Esophagus muscularis mucosa (tissue), 4 donors: ENCODE measurements around the gene SH2D5. TPM values are rescaled to one million over a fixed set of nuclear protein-coding genes. Genes with fewer than 3 reads are reported as not detected.

ENCODE experiments used
- DNase-seq: peaks from one replicate; pipeline ENCODE4 v3.0.0-alpha.2; 2017; ENCODE audit errors: extremely low spot score
- H3K27ac ChIP-seq, 4 donors: fragments of 200-600 bp; sonication (generic); replicated peaks in 1 of 4; 1 replicate in 3 of 4; 2 replicates in 1 of 4; pipeline ENCODE4 v1.5.1; 2016 to 2019; ENCODE audit warnings: mild to moderate bottlenecking in 1 of 4
- H3K27me3 ChIP-seq, 4 donors: fragments of 200-600 bp; sonication (generic); one replicate each; pipeline versions ENCODE4 v1.5.1 to v1.6.0; 2016 to 2019
- H3K36me3 ChIP-seq, 4 donors: fragments of 200-600 bp; sonication (generic); one replicate each; pipeline ENCODE4 v1.5.1; 2016 to 2019
- H3K4me1 ChIP-seq, 4 donors: fragments of 200-600 bp; sonication (generic); one replicate each; pipeline ENCODE4 v1.5.1; 2016 to 2019
- H3K4me3 ChIP-seq, 4 donors: fragments of 200-600 bp; sonication (generic); 1 replicate in 2 of 4; 2 replicates in 2 of 4; pipeline ENCODE4 v1.5.1; 2016 to 2019; ENCODE audit warnings: mild to moderate bottlenecking in 4 of 4, moderate library complexity in 1 of 4
- H3K9me3 ChIP-seq, 4 donors: fragments of 200-600 bp; sonication (generic); 1 replicate in 3 of 4; 2 replicates in 1 of 4; pipeline ENCODE4 v1.5.1; 2016 to 2019
- EP300 ChIP-seq: sonication (generic); formaldehyde crosslinking; IDR thresholded peaks from one replicate; pipeline ENCODE4 v1.6.1; 2017; ENCODE audit warnings: antibody characterized with exemption
- POLR2A ChIP-seq: fragments of 450-650 bp; IDR thresholded peaks from one replicate; pipeline ENCODE4 v1.6.1; 2017; ENCODE audit warnings: antibody characterized with exemption, moderate library complexity, mild to moderate bottlenecking, low read depth
- POLR2AphosphoS5 ChIP-seq, 2 donors: sonication (generic); formaldehyde crosslinking; IDR thresholded peaks; one replicate each; pipeline ENCODE4 v1.6.1; 2017; ENCODE audit warnings: antibody characterized with exemption in 2 of 2
- WGBS: methylation state at CpG from one replicate; pipeline ENCODE4 v1.1.5; 2018; 5-methylcytosine and 5-hydroxymethylcytosine counted together
- intact Hi-C: fragments of 100-400 bp; cut with DNase I; formaldehyde crosslinking; loops from one replicate; pipeline ENCODE4 v1.15.1; 2023
- total RNA-seq, 4 donors: library from RNA; depleted of rRNA; stranded (reverse); fragments of >200 nt; gene quantifications; one replicate each; pipeline versions ENCODE4 v1.1.0 to v1.2.1, GENCODE V29; 2016
- TF ChIP-seq, protein P1 (sequence below), 3 experiments: fragments of 200-600 bp in 2 of 3; fragments of 450-650 bp in 1 of 3; sonication (generic) in 2 of 3; IDR thresholded peaks; one replicate each; pipeline ENCODE4 v1.5.1; 2017 to 2019; ENCODE audit warnings: antibody characterized with exemption in 3 of 3, mild to moderate bottlenecking in 2 of 3, moderate library complexity in 1 of 3

Gene SH2D5
- total RNA-seq, 4 donors from 2014 or later, result 0.42 to 7.2 (median 1.7) TPM

DNA sequence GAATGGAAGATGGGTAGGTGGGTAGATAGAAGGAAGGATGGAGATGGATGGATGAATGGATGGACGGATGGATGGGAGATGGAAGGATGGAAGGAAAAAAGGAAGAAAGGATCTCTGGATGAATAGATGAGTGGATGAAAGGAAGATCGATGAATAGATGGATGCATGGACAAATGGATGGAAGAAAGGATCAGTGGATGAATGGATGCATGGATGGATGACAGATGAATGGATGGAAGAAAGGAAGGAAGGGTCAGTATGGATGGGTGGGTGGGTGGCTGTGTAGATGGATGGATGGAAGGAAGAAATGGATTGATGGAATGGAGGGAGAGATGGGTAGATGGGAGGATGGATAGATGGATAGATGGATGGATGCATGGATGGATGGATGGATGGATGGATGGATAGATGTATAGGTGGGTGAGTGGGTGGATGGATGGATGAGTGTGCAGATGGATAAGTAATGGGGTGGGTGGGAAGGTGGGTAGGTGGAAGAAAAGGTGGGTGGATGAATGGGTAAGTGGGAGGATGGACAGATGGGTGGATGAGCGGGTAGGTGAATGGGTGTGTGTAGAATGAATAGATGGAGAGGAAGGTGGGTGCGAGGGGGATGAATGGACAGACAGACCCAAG is 29.3 kb downstream of the SH2D5 start:
- no peaks in the 10 kb centered on the region for H3K36me3 ChIP-seq
- no peak overlapping the region for H3K4me3 ChIP-seq
- intact Hi-C loops, result no loop called here
- no peaks in the 10 kb centered on the region for H3K9me3 ChIP-seq
- no peak overlapping the region for H3K27ac ChIP-seq
- DNase-seq, result no peak
- H3K4me1 ChIP-seq, result peaks cover 0 to 10% (median 7%) of the 10 kb centered on the region in 4 donors
- TF ChIP-seq POLR2AphosphoS5 (IDR thresholded peaks at IDR 0.05) (no peak), EP300 (no peak), POLR2A (no peak)
- TF ChIP-seq, protein P1, sequence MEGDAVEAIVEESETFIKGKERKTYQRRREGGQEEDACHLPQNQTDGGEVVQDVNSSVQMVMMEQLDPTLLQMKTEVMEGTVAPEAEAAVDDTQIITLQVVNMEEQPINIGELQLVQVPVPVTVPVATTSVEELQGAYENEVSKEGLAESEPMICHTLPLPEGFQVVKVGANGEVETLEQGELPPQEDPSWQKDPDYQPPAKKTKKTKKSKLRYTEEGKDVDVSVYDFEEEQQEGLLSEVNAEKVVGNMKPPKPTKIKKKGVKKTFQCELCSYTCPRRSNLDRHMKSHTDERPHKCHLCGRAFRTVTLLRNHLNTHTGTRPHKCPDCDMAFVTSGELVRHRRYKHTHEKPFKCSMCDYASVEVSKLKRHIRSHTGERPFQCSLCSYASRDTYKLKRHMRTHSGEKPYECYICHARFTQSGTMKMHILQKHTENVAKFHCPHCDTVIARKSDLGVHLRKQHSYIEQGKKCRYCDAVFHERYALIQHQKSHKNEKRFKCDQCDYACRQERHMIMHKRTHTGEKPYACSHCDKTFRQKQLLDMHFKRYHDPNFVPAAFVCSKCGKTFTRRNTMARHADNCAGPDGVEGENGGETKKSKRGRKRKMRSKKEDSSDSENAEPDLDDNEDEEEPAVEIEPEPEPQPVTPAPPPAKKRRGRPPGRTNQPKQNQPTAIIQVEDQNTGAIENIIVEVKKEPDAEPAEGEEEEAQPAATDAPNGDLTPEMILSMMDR (IDR thresholded peaks at IDR 0.05), result no peak
- no peaks in the 10 kb centered on the region for H3K27me3 ChIP-seq
- WGBS, result 89% methylated on average over 4 of the region's 4 CpGs

DNA sequence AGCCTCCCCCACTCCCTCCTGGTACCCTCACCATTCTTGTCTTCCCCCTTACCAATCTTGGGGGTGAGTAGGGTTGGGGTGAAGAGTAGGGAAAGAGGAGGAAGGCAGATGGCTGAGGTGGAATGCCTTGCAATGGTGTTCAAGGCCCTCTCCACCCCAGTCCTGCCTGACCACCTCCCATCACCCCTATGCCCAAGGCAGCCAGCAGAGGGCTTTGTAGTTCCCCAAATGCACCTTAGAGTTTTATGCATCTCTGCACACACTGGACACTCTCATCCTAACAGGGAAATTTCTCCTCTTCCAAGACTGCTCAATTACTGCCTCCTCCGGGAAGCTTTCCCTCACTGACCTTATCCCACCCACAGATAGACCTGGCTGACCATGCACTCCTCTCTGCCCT is 30.1 kb downstream of the SH2D5 start:
- no peaks in the 10 kb centered on the region for H3K36me3 ChIP-seq
- peaks cover 2 to 18% (median 15%) of the 10 kb centered on the region in 4 donors for H3K4me1 ChIP-seq
- no peaks in the 10 kb centered on the region for H3K27me3 ChIP-seq
- no peak for DNase-seq
- intact Hi-C loops, result no loop called here
- no peak overlapping the region for H3K27ac ChIP-seq
- no peak overlapping the region for H3K4me3 ChIP-seq
- TF ChIP-seq EP300 (no peak), POLR2AphosphoS5 (IDR thresholded peaks at IDR 0.05) (no peak), POLR2A (no peak)
- TF ChIP-seq, protein P1 (IDR thresholded peaks at IDR 0.05), result no peak
- H3K9me3 ChIP-seq, result no peaks in the 10 kb centered on the region
- WGBS, result 92% methylated on average over 1 of the region's 1 CpG

GRCh38 chr1:20701847-20702246 is 30.7 kb downstream of the SH2D5 start:
- Histone ChIP-seq H3K4me3 (no peak overlapping the region), H3K9me3 (no peaks in the 10 kb centered on the region), H3K4me1 (peaks cover 7 to 24% (median 21%) of the 10 kb centered on the region in 4 donors), H3K36me3 (no peaks in the 10 kb centered on the region), H3K27ac (no peak overlapping the region), H3K27me3 (no peaks in the 10 kb centered on the region)
- TF ChIP-seq POLR2AphosphoS5 (IDR thresholded peaks at IDR 0.05) (no peak), EP300 (no peak), POLR2A (no peak)
- TF ChIP-seq, protein P1 (IDR thresholded peaks at IDR 0.05), result no peak
- intact Hi-C loops, result no loop called here
- 94% methylated on average over 2 of the region's 5 CpGs for WGBS
- no peak for DNase-seq

DNA sequence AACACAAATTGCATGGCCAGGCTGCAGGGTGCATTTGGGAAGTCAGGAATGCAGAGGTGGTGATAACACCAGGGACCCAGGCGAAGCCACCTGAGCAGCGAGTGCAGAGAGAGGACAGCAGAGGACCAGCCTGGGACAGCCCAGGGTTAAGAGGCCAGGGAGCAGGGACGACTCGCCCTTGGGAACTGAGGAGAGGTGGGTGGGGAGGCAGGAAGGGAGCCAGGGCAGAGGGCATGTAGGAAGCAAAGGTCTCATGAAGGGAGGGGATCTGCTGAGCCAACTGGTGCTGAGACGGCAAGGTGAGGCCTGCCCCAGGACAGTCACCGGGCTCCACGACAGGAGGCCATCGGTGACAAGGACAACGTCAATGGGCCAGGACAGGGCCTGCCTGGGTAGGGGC is 31.1 kb downstream of the SH2D5 start:
- Histone ChIP-seq H3K36me3 (no peaks in the 10 kb centered on the region), H3K27me3 (no peaks in the 10 kb centered on the region), H3K27ac (no peak overlapping the region), H3K4me1 (peaks cover 7 to 28% (median 24%) of the 10 kb centered on the region in 4 donors), H3K9me3 (no peaks in the 10 kb centered on the region), H3K4me3 (no peak overlapping the region)
- TF ChIP-seq, protein P1 (IDR thresholded peaks at IDR 0.05), result no peak
- TF ChIP-seq EP300 (no peak), POLR2AphosphoS5 (IDR thresholded peaks at IDR 0.05) (no peak), POLR2A (no peak)
- DNase-seq, result no peak
- intact Hi-C loops, result no loop called here
- WGBS, result 86% methylated on average over 9 of the region's 9 CpGs
